ENCODE data around the gene PCGF6. TPM values are rescaled to one million over a fixed set of nuclear protein-coding genes. Genes with fewer than 3 reads are reported as not detected.

The PCGF6 gene
- total RNA-seq, 6 donors from 2014 or later = 6.0 to 10.9 (median 6.7) TPM

GRCh38 chr10:103353281-103353680, 2.3 kb upstream of the PCGF6 start:
- H3K27ac ChIP-seq = no peak overlapping the region
- TF ChIP-seq, protein P1, sequence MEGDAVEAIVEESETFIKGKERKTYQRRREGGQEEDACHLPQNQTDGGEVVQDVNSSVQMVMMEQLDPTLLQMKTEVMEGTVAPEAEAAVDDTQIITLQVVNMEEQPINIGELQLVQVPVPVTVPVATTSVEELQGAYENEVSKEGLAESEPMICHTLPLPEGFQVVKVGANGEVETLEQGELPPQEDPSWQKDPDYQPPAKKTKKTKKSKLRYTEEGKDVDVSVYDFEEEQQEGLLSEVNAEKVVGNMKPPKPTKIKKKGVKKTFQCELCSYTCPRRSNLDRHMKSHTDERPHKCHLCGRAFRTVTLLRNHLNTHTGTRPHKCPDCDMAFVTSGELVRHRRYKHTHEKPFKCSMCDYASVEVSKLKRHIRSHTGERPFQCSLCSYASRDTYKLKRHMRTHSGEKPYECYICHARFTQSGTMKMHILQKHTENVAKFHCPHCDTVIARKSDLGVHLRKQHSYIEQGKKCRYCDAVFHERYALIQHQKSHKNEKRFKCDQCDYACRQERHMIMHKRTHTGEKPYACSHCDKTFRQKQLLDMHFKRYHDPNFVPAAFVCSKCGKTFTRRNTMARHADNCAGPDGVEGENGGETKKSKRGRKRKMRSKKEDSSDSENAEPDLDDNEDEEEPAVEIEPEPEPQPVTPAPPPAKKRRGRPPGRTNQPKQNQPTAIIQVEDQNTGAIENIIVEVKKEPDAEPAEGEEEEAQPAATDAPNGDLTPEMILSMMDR (IDR thresholded peaks at IDR 0.05) = no peak
- TF ChIP-seq EP300 (IDR thresholded peaks at IDR 0.05) (no peak), POLR2A (IDR thresholded peaks at IDR 0.05) (no peak), POLR2AphosphoS5 (IDR thresholded peaks at IDR 0.05) (no peak)
- peaks cover 5 to 23% (median 8%) of the 10 kb centered on the region in 4 donors for H3K4me1 ChIP-seq
- H3K36me3 ChIP-seq = peaks cover 0 to 2% (median under 1%) of the 10 kb centered on the region in 4 donors
- WGBS, 2 donors = 44 to 51% methylated on average over 2 of the region's 2 CpGs
- H3K27me3 ChIP-seq = no peaks in the 10 kb centered on the region
- no peaks in the 10 kb centered on the region for H3K9me3 ChIP-seq
- DNase-seq (no peak), ATAC-seq (ENCODE audit: low FRiP score in 2 of 2) (no peak)
- H3K4me3 ChIP-seq = no peak overlapping the region

DNA sequence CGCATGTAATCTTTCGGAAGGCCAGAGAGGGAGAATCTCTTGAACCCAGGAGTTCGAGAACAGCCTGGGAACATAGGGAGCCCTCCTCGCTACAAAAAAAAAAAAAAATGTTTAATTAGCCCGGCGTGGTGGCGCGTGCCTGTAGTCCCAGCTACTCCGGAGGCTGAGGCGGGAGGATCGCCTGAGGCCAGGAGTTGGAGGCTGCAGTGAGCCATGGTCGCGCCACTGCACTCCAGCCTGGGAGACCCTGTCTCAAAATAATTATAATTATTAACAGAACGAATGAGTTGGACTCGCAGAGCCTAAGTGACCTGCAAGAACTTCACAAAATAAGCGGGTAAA, 794 bp downstream of the PCGF6 start:
- H3K27ac ChIP-seq = peak overlapping the region; percentile 77 to 91 (median 82)
- no peak for ATAC-seq (ENCODE audit: low FRiP score in 2 of 2)

DNA sequence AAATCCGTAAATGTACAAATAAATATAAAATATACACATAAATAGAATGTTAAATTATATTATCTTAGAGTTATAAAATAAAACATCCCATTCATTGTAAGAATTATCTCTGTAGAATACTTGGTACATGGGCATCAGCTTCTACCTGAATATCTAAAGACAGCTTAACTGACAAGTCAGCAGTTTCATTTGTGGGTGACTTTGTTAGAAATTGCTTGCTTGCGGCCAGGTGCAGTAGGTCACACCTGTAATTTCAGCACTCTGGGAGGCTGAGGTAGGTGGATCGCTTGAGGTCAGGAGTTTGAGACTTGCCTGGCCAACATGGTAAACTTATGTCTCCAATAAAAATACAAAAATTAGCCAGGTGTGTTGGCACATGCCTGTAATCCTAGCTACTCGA, 14.6 kb downstream of the PCGF6 start:
- ATAC-seq (ENCODE audit: low FRiP score in 2 of 2) (no peak), DNase-seq (no peak)
- peaks cover 0 to 54% (median 16%) of the 10 kb centered on the region in 4 donors for H3K36me3 ChIP-seq
- no peak for TF ChIP-seq EP300 (IDR thresholded peaks at IDR 0.05)
- no peak overlapping the region for H3K4me3 ChIP-seq
- H3K9me3 ChIP-seq = no peaks in the 10 kb centered on the region
- no peaks in the 10 kb centered on the region for H3K4me1 ChIP-seq
- no peaks in the 10 kb centered on the region for H3K27me3 ChIP-seq
- WGBS, 2 donors = 94 to 98% methylated on average over 4 of the region's 4 CpGs
- no peak overlapping the region for H3K27ac ChIP-seq

More for the DNA sequence above, 794 bp downstream of the PCGF6 start:
- H3K36me3 ChIP-seq = peaks cover 3 to 30% (median 23%) of the 10 kb centered on the region in 4 donors
- no peak for DNase-seq
- no peaks in the 10 kb centered on the region for H3K9me3 ChIP-seq
- 53 to 61% methylated on average over 15 to 16 of the region's 16 CpGs for WGBS, 2 donors
- TF ChIP-seq EP300 (IDR thresholded peaks at IDR 0.05) (no peak), POLR2AphosphoS5 (IDR thresholded peaks at IDR 0.05) (no peak), POLR2A (IDR thresholded peaks at IDR 0.05) (no peak)
- TF ChIP-seq, protein P1 (IDR thresholded peaks at IDR 0.05) = no peak
- peaks cover 5 to 23% (median 8%) of the 10 kb centered on the region in 4 donors for H3K4me1 ChIP-seq
- no peaks in the 10 kb centered on the region for H3K27me3 ChIP-seq
- peak overlapping the region; percentile 37 to 97 (median 87) for H3K4me3 ChIP-seq

DNA sequence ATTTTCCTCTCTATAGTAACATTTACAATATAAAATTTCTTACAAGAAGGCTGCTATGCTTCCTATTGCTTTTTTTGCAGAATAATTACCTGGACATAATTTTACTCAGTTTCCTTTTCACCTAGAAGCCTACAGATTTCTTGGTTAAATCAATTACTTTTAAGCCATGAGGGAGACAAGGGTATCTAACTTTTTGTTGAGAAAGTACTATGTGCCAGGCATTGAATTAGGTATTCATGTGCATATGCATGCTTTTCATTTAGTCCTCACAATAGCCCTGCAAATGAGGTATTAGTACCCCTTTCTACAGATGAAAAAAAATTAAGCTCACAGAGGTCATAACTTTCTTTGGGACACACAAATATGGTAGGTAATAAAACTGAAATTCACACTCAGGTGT, 16.4 kb downstream of the PCGF6 start:
- no peaks in the 10 kb centered on the region for H3K9me3 ChIP-seq
- H3K4me3 ChIP-seq = no peak overlapping the region
- no peak for ATAC-seq (ENCODE audit: low FRiP score in 2 of 2)
- TF ChIP-seq POLR2A (IDR thresholded peaks at IDR 0.05) = no peak
- no peak for TF ChIP-seq EP300 (IDR thresholded peaks at IDR 0.05)
- TF ChIP-seq, protein P1 (IDR thresholded peaks at IDR 0.05) = no peak
- no peak for TF ChIP-seq POLR2AphosphoS5 (IDR thresholded peaks at IDR 0.05)
- no peaks in the 10 kb centered on the region for H3K4me1 ChIP-seq
- no peak overlapping the region for H3K27ac ChIP-seq
- H3K27me3 ChIP-seq = no peaks in the 10 kb centered on the region
- peaks cover 0 to 62% (median 20%) of the 10 kb centered on the region in 4 donors for H3K36me3 ChIP-seq
- no peak for DNase-seq

DNA sequence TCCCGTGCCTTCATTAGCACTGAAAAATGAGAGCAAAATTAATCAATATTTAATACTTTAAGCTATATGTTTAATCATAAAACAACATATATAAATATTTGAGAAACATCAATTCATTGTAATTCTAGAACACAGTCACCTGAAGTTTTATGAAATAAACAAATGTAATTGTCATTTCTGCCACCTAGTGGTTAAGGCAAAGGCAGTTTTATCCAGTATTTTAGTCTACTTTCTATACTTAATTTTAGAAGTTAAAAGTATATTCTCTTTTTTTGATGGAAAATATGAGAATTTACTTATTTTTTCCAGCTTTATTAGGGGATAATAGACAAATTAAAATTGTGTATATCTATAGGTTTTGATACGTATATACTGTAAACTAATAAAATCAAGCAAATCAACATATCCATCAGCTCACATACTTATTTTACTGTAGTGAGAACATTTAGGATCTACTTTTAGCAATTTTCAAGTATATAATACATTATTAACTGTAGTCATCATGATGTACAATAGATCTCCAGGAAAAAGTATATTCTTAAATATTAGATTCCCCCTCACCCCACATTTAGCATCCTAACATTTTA, 16.9 kb downstream of the PCGF6 start:
- H3K27me3 ChIP-seq = no peaks in the 10 kb centered on the region
- no peak for ATAC-seq (ENCODE audit: low FRiP score in 2 of 2)
- H3K36me3 ChIP-seq = peaks cover 0 to 66% (median 18%) of the 10 kb centered on the region in 4 donors
- H3K4me1 ChIP-seq = no peaks in the 10 kb centered on the region
- no peaks in the 10 kb centered on the region for H3K9me3 ChIP-seq
- no peak overlapping the region for H3K4me3 ChIP-seq
- no peak overlapping the region for H3K27ac ChIP-seq
- TF ChIP-seq, protein P1 (IDR thresholded peaks at IDR 0.05) = peak in 5 of 6 experiments; percentile 21 to 42 (median 32)
- TF ChIP-seq POLR2AphosphoS5 (IDR thresholded peaks at IDR 0.05) (no peak), POLR2A (IDR thresholded peaks at IDR 0.05) (no peak)
- 94 to 96% methylated on average over 2 of the region's 2 CpGs for WGBS, 2 donors
- no peak for DNase-seq

Measured in upper lobe of left lung (tissue), 6 donors.